Esophagus muscularis mucosa (tissue), 4 donors: ENCODE data around the gene MAGI2. TPM values are rescaled to one million over a fixed set of nuclear protein-coding genes. Genes with fewer than 3 reads are reported as not detected.

Source experiments
- DNase-seq: peaks from one replicate; pipeline ENCODE4 v3.0.0-alpha.2; 2017; ENCODE audit errors: extremely low spot score
- H3K27ac ChIP-seq, 4 donors: fragments of 200-600 bp; sonication (generic); replicated peaks in 1 of 4; 1 replicate in 3 of 4; 2 replicates in 1 of 4; pipeline ENCODE4 v1.5.1; 2016 to 2019; ENCODE audit warnings: mild to moderate bottlenecking in 1 of 4
- H3K27me3 ChIP-seq, 4 donors: fragments of 200-600 bp; sonication (generic); one replicate each; pipeline versions ENCODE4 v1.5.1 to v1.6.0; 2016 to 2019
- H3K36me3 ChIP-seq, 4 donors: fragments of 200-600 bp; sonication (generic); one replicate each; pipeline ENCODE4 v1.5.1; 2016 to 2019
- H3K4me1 ChIP-seq, 4 donors: fragments of 200-600 bp; sonication (generic); one replicate each; pipeline ENCODE4 v1.5.1; 2016 to 2019
- H3K4me3 ChIP-seq, 4 donors: fragments of 200-600 bp; sonication (generic); 1 replicate in 2 of 4; 2 replicates in 2 of 4; pipeline ENCODE4 v1.5.1; 2016 to 2019; ENCODE audit warnings: mild to moderate bottlenecking in 4 of 4, moderate library complexity in 1 of 4
- H3K9me3 ChIP-seq, 4 donors: fragments of 200-600 bp; sonication (generic); 1 replicate in 3 of 4; 2 replicates in 1 of 4; pipeline ENCODE4 v1.5.1; 2016 to 2019
- EP300 ChIP-seq: sonication (generic); formaldehyde crosslinking; IDR thresholded peaks from one replicate; pipeline ENCODE4 v1.6.1; 2017; ENCODE audit warnings: antibody characterized with exemption
- POLR2A ChIP-seq: fragments of 450-650 bp; IDR thresholded peaks from one replicate; pipeline ENCODE4 v1.6.1; 2017; ENCODE audit warnings: antibody characterized with exemption, moderate library complexity, mild to moderate bottlenecking, low read depth
- POLR2AphosphoS5 ChIP-seq, 2 donors: sonication (generic); formaldehyde crosslinking; IDR thresholded peaks; one replicate each; pipeline ENCODE4 v1.6.1; 2017; ENCODE audit warnings: antibody characterized with exemption in 2 of 2
- WGBS: methylation state at CpG from one replicate; pipeline ENCODE4 v1.1.5; 2018; 5-methylcytosine and 5-hydroxymethylcytosine counted together
- intact Hi-C: fragments of 100-400 bp; cut with DNase I; formaldehyde crosslinking; loops from one replicate; pipeline ENCODE4 v1.15.1; 2023
- total RNA-seq, 4 donors: library from RNA; depleted of rRNA; stranded (reverse); fragments of >200 nt; gene quantifications; one replicate each; pipeline versions ENCODE4 v1.1.0 to v1.2.1, GENCODE V29; 2016
- TF ChIP-seq, protein P1 (sequence below), 3 experiments: fragments of 200-600 bp in 2 of 3; fragments of 450-650 bp in 1 of 3; sonication (generic) in 2 of 3; IDR thresholded peaks; one replicate each; pipeline ENCODE4 v1.5.1; 2017 to 2019; ENCODE audit warnings: antibody characterized with exemption in 3 of 3, mild to moderate bottlenecking in 2 of 3, moderate library complexity in 1 of 3

Gene MAGI2
- total RNA-seq, 4 donors from 2014 or later, result 14.4 to 22.3 (median 21.2) TPM

DNA sequence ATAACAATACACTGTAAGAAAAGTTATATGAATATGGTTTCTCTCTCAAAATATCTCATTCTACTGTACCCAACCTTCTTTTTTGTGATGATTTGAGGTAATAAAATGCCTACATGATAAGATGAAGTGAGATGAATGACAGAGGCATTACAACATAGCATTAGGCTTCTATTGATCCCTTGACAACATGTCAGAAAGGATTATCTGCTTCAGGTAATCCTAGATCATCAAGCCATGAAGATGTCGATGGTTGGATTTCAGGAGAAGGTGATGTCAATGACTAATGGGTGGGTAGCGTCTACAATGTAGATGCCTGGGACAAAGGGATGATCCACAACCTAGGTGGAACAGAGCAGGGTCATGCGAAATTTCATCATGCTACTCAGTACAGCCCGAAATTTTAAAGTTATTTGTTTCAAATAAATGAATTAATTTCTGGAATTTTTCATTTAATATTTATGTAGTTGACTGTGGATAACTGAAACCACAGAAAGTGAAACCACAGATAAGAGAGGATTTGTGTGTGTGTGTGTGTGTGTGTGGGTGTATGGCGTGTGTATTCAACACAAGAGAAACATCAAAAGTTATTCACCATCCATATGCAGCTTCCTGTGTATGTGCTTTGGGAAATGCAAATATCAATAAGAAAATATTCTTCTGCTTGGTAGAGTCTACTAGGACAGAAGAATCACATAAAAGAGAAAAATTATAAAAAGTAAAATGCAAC is 77.0 kb downstream of the MAGI2 start:
- no peak overlapping the region for H3K27ac ChIP-seq
- TF ChIP-seq EP300 (no peak), POLR2A (no peak), POLR2AphosphoS5 (IDR thresholded peaks at IDR 0.05) (no peak)
- TF ChIP-seq, protein P1, sequence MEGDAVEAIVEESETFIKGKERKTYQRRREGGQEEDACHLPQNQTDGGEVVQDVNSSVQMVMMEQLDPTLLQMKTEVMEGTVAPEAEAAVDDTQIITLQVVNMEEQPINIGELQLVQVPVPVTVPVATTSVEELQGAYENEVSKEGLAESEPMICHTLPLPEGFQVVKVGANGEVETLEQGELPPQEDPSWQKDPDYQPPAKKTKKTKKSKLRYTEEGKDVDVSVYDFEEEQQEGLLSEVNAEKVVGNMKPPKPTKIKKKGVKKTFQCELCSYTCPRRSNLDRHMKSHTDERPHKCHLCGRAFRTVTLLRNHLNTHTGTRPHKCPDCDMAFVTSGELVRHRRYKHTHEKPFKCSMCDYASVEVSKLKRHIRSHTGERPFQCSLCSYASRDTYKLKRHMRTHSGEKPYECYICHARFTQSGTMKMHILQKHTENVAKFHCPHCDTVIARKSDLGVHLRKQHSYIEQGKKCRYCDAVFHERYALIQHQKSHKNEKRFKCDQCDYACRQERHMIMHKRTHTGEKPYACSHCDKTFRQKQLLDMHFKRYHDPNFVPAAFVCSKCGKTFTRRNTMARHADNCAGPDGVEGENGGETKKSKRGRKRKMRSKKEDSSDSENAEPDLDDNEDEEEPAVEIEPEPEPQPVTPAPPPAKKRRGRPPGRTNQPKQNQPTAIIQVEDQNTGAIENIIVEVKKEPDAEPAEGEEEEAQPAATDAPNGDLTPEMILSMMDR (IDR thresholded peaks at IDR 0.05), result no peak
- H3K36me3 ChIP-seq, result no peaks in the 10 kb centered on the region
- no peaks in the 10 kb centered on the region for H3K9me3 ChIP-seq
- WGBS, result 85% methylated on average over 5 of the region's 5 CpGs
- DNase-seq, result no peak
- no peaks in the 10 kb centered on the region for H3K4me1 ChIP-seq
- H3K4me3 ChIP-seq, result no peak overlapping the region
- intact Hi-C loops, result no loop called here
- H3K27me3 ChIP-seq, result no peaks in the 10 kb centered on the region

DNA sequence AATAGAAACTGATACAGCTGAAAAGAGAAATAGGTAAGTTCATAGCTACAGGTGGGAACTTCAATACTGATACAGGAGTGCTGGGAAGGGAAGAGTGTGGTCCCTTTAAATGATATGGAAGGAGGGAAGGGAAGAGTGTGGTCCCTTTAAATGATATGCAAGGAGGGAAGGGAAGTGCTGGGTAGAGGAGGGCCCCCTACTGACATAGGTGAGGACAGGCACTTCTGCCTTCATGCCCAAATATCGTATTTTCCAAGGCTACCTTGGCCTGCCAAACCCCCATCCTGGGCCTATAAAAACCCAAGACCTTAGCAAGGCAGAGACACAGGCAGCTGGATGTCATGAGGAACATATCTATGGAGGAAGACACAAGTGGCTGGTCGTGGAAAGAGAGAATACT is 92.3 kb downstream of the MAGI2 start:
- intact Hi-C loops, result no loop called here
- TF ChIP-seq, protein P1 (IDR thresholded peaks at IDR 0.05), result no peak
- Histone ChIP-seq H3K27me3 (no peaks in the 10 kb centered on the region), H3K4me1 (no peaks in the 10 kb centered on the region), H3K4me3 (no peak overlapping the region), H3K9me3 (no peaks in the 10 kb centered on the region), H3K27ac (no peak overlapping the region), H3K36me3 (no peaks in the 10 kb centered on the region)
- WGBS, result 53% methylated on average over 2 of the region's 2 CpGs
- no peak for DNase-seq

DNA sequence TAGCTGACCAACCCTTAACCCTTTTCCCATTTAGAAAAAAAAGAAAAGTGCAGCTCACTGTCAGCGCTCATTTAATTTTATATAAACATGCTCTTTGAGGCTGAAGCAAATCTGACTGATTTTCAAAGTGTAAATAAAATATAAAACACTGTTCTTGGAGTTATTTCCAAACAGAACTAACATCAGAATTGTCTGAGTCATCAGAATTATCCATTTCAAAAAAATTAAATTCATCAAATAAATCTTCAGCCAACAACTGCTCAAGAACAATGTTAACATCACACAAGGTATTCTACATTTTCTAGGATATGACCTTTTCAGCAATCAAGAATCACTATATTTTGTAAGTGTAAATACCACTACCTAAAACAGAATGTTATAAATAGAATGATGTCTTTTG is 93.6 kb downstream of the MAGI2 start:
- H3K4me1 ChIP-seq, result no peaks in the 10 kb centered on the region
- 94% methylated on average over 1 of the region's 1 CpG for WGBS
- intact Hi-C loops, result no loop called here
- H3K9me3 ChIP-seq, result no peaks in the 10 kb centered on the region
- no peaks in the 10 kb centered on the region for H3K36me3 ChIP-seq
- H3K27me3 ChIP-seq, result no peaks in the 10 kb centered on the region
- H3K4me3 ChIP-seq, result no peak overlapping the region
- H3K27ac ChIP-seq, result no peak overlapping the region
- no peak for DNase-seq
- TF ChIP-seq POLR2AphosphoS5 (IDR thresholded peaks at IDR 0.05) (no peak), EP300 (no peak), POLR2A (no peak)
- TF ChIP-seq, protein P1 (IDR thresholded peaks at IDR 0.05), result no peak

DNA sequence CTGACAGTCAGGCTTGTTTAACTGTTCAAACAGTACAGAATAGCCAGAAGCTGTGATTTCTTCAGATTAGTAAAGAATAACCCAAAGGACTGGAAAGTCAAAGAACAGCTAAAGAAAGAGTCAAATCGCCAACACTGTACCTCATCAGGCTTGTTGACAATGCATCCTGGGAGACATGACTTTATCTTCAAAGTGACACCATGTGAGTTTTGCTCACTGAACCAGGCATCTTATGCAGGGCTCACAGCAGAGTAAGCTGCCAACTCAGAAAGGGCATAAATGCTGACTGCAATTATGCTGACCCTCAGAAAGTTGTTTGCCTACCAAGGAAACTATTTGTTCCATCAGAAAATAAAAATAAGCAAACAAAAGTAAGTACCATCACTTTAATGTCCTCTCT is 96.4 kb downstream of the MAGI2 start:
- intact Hi-C loops, result no loop called here
- Histone ChIP-seq H3K4me3 (no peak overlapping the region), H3K4me1 (peaks cover 3 to 11% (median 8%) of the 10 kb centered on the region in 4 donors), H3K9me3 (no peaks in the 10 kb centered on the region), H3K36me3 (no peaks in the 10 kb centered on the region), H3K27ac (no peak overlapping the region), H3K27me3 (no peaks in the 10 kb centered on the region)
- TF ChIP-seq POLR2AphosphoS5 (IDR thresholded peaks at IDR 0.05) (no peak), POLR2A (no peak), EP300 (no peak)
- TF ChIP-seq, protein P1 (IDR thresholded peaks at IDR 0.05), result no peak
- WGBS, result 92% methylated on average over 1 of the region's 1 CpG
- DNase-seq, result no peak
